Osteoblast (primary cell): ENCODE measurements around the gene RPS21. TPM values are rescaled to one million over a fixed set of nuclear protein-coding genes. Genes with fewer than 3 reads are reported as not detected.

Experiments
- DNase-seq: peaks from one replicate; pipeline ENCODE4 v3.0.0; 2011; ENCODE audit warnings: low spot score, mixed read lengths; ENCODE audit not compliant: insufficient read length; ENCODE audit errors: missing footprints
- H2AFZ ChIP-seq: 2 replicates; pipeline ENCODE4 v1.6.0; 2011; ENCODE audit warnings: mild to moderate bottlenecking, low read length
- H3K27ac ChIP-seq: 2 replicates; pipeline ENCODE4 v1.5.1; 2011; ENCODE audit warnings: mild to moderate bottlenecking, low read depth, low read length, moderate library complexity
- H3K27me3 ChIP-seq: 2 replicates; pipeline ENCODE4 v1.6.0; 2012; ENCODE audit warnings: mild to moderate bottlenecking, control low read depth, inconsistent platforms, low read length, moderate library complexity; ENCODE audit not compliant: insufficient read depth
- H3K36me3 ChIP-seq: 2 replicates; pipeline ENCODE4 v1.5.1; 2011; ENCODE audit warnings: mild to moderate bottlenecking, low read length, control low read depth, moderate library complexity; ENCODE audit not compliant: insufficient read depth
- H3K4me1 ChIP-seq: 2 replicates; pipeline ENCODE4 v1.5.1; 2011; ENCODE audit warnings: mild to moderate bottlenecking, low read length, control low read depth, moderate library complexity; ENCODE audit not compliant: insufficient read depth
- H3K4me2 ChIP-seq: 2 replicates; pipeline ENCODE4 v1.6.0; 2011; ENCODE audit warnings: mild to moderate bottlenecking, low read length; ENCODE audit not compliant: insufficient read depth
- H3K4me3 ChIP-seq: fragments of 200-600 bp; sonication (generic); 3 replicates; pipeline ENCODE4 v1.5.1; 2012; ENCODE audit warnings: mild to moderate bottlenecking, low read length, inconsistent platforms; ENCODE audit not compliant: insufficient read depth
- H3K79me2 ChIP-seq: 2 replicates; pipeline ENCODE4 v1.6.0; 2012; ENCODE audit warnings: mild to moderate bottlenecking, low read length, control low read depth, inconsistent platforms; ENCODE audit not compliant: insufficient read depth
- H3K9me3 ChIP-seq: 2 replicates; pipeline ENCODE4 v1.5.1; 2011; ENCODE audit warnings: low read depth, low read length, control low read depth
- H4K20me1 ChIP-seq: 2 replicates; pipeline ENCODE4 v1.6.0; 2012; ENCODE audit warnings: mild to moderate bottlenecking, low read length, control low read depth; ENCODE audit not compliant: insufficient read depth
- total RNA-seq: library from RNA; depleted of rRNA; stranded (reverse); fragments of >200 nt; gene quantifications from 2 replicates; pipeline ENCODE4 v1.2.3, GENCODE V29; 2012
- TF ChIP-seq, protein P1 (sequence below): IDR thresholded peaks from 2 replicates; pipeline ENCODE4 v1.5.1; 2011; ENCODE audit warnings: mild to moderate bottlenecking, low read depth, low read length, moderate library complexity; ENCODE audit errors: extremely low read depth

The RPS21 gene
- total RNA-seq, 1 donor: 460 TPM

DNA sequence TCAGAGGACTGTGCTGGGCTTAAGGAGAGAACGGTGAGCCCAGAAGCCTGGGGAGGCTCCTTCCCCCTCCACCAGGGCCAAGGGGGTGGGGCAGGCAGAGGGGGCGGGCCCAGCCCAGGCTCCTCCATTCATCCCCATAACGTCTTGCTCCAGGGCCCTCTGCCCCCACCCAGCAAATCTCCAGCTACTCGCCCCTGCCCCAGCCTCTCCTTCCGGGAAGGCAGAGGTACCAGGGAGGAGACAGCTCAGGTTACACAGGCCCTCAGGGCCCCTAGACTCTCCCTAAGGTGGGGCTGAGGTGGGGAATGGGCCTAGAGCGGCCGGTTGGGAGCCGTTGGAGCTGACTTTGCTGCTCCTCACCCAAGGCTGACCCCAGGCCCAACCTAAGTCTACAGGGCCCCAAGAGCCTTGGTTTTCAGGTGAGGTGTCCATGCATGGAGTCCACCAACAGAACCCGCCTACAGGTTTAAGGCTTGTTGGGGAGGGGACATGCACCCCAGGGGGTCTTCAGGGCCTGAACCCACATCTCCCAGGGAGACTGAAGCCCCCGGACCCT lies 21.0 kb upstream of the RPS21 start:
- Histone ChIP-seq H3K27me3 (peaks cover 25% of the 10 kb centered on the region), H3K4me3 (peak overlapping the region; percentile 60), H3K4me2 (peak overlapping the region; percentile 61), H3K27ac (no peak overlapping the region), H4K20me1 (peaks cover 2% of the 10 kb centered on the region), H3K79me2 (no peaks in the 10 kb centered on the region), H3K36me3 (no peaks in the 10 kb centered on the region), H3K9me3 (no peaks in the 10 kb centered on the region), H2AFZ (no peak overlapping the region), H3K4me1 (peaks cover 33% of the 10 kb centered on the region)
- TF ChIP-seq, protein P1, sequence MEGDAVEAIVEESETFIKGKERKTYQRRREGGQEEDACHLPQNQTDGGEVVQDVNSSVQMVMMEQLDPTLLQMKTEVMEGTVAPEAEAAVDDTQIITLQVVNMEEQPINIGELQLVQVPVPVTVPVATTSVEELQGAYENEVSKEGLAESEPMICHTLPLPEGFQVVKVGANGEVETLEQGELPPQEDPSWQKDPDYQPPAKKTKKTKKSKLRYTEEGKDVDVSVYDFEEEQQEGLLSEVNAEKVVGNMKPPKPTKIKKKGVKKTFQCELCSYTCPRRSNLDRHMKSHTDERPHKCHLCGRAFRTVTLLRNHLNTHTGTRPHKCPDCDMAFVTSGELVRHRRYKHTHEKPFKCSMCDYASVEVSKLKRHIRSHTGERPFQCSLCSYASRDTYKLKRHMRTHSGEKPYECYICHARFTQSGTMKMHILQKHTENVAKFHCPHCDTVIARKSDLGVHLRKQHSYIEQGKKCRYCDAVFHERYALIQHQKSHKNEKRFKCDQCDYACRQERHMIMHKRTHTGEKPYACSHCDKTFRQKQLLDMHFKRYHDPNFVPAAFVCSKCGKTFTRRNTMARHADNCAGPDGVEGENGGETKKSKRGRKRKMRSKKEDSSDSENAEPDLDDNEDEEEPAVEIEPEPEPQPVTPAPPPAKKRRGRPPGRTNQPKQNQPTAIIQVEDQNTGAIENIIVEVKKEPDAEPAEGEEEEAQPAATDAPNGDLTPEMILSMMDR: no peak
- DNase-seq: no peak

DNA sequence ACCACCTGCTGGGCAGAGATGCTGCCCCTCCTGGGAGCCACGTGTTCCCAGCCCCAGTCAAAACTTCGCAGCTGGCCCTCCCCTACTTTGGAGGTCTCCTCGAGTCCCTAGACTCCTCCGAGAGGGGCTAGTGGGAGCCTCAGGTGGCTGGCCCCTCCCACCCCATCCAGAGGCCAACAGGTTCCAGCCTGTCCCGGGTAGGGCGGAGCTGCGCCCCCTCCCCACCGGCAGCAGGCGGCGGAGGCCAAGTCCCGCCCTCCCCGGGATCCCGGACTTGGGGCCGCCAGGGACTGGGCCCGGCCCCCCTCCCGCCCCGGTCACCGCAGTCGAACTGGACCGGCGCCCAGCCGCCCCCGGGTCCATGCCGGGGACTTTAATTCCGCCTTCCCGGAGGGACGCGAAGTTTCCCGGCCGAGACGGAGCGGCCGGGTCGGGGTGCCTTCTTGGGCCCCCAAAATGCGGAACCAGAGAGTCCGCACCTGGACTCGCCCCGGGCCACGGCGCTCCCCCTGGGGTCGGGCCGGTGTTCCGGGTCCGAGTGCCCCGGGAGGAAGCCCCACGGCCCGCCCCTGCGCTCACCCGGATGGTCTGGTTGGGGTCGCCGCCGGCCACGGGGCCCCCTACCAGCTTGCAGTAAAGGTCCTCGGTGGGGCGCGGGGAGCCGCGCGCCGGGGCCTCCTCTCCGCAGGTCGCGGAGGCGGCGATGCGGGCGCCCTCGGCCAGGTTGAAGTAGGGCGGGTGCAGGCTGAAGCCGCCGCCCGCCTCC lies 20.4 kb upstream of the RPS21 start:
- DNase-seq: no peak
- peaks cover 25% of the 10 kb centered on the region for H3K27me3 ChIP-seq
- no peaks in the 10 kb centered on the region for H3K79me2 ChIP-seq
- peak overlapping the region; percentile 61 for H3K4me2 ChIP-seq
- no peaks in the 10 kb centered on the region for H3K36me3 ChIP-seq
- peaks cover 33% of the 10 kb centered on the region for H3K4me1 ChIP-seq
- peaks cover 2% of the 10 kb centered on the region for H4K20me1 ChIP-seq
- no peak overlapping the region for H3K27ac ChIP-seq
- peak overlapping the region; percentile 60 for H3K4me3 ChIP-seq
- no peaks in the 10 kb centered on the region for H3K9me3 ChIP-seq
- TF ChIP-seq, protein P1: no peak
- H2AFZ ChIP-seq: no peak overlapping the region

DNA sequence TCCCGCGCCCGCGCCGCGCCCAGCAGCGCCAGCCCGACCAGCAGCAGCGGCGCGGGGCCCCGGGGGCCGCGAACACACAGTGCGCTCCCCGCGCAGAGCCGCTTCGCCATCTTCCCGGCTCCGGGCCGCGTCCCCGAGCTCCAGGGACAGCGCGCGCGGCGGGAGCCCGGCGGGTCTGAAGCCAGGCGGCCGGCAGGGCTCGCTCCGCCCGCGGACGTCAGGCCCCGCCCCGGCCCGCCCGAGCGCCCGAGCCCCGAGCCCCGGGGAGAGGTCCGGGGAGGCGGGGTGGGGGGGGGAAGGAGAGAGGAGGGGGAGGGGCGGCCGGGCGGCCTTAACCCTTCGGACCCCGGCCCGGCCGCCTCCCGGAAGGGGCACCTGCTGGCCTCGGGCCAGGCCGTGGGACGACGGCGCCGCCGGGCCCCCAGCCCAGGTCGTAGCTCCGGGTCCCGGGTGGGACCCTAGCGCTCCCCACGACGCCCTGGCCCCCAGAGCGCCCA lies 19.7 kb upstream of the RPS21 start, which contains the start of gene LAMA5:
TSS of gene LAMA5 (minus strand) at position 177 of the 497 bp plus-strand sequence. CDS start at position 110, 67 bp downstream.
- Histone ChIP-seq H4K20me1 (peaks cover 2% of the 10 kb centered on the region), H3K4me3 (peak within 1 kb of the TSS; percentile 60), H3K4me1 (peaks cover 33% of the 10 kb centered on the region), H3K9me3 (no peaks in the 10 kb centered on the region), H3K27me3 (peaks cover 25% of the 10 kb centered on the region), H3K4me2 (peak within 1 kb of the TSS; percentile 75), H3K79me2 (no peaks in the 10 kb centered on the region), H3K27ac (no peak within 1 kb of the TSS), H2AFZ (no peak within 1 kb of the TSS), H3K36me3 (no peaks in the 10 kb centered on the region)
- TF ChIP-seq, protein P1: no peak
- DNase-seq: peak; percentile 97

DNA sequence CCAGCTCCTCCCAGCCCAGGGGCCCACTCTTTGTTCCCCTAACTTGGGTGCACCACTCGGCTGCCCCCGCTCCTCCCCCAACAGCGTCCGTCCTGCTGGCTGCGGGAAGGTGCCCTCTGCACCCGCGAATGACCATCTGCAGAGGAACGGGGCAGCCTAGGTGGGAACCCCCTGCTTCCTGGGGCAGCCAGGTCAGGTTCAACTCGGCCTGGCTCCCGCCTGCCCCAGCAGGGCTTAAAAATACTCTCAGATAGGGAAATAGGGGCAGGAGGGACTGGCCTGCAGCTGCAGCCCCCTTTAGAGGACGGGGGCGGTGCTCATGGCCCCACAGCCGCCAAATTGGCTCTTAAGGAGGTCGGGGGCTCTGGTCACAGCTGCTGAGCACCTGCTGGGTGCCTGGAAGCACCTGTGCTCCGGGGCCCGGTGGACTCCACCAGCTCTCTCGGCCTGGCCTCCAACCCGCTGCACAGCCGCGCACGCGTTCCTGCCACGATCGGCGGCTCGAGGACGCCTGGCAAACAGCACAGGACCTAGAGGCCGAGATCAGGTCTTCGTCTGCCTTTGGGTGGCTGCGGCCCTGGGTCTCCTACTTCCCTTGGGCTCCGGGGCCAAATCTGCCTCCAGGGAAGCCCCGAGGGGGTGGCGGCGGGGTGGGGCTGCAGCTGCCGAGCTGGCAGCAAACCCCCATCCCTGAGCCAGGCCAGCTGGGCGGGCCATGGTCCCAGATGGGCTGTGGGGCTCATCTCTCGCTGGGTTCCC lies 19.1 kb upstream of the RPS21 start:
- H3K27me3 ChIP-seq: peaks cover 25% of the 10 kb centered on the region
- no peak overlapping the region for H3K27ac ChIP-seq
- peak overlapping the region; percentile 75 for H3K4me2 ChIP-seq
- H3K36me3 ChIP-seq: no peaks in the 10 kb centered on the region
- H3K79me2 ChIP-seq: no peaks in the 10 kb centered on the region
- DNase-seq: no peak
- peaks cover 33% of the 10 kb centered on the region for H3K4me1 ChIP-seq
- TF ChIP-seq, protein P1: no peak
- H3K9me3 ChIP-seq: no peaks in the 10 kb centered on the region
- H3K4me3 ChIP-seq: no peak overlapping the region
- peaks cover 2% of the 10 kb centered on the region for H4K20me1 ChIP-seq
- no peak overlapping the region for H2AFZ ChIP-seq
